Neural cell (in vitro differentiated cells): ENCODE data around the gene OLIG1. TPM values are rescaled to one million over a fixed set of nuclear protein-coding genes. Genes with fewer than 3 reads are reported as not detected.

ENCODE experiments used
- H2AFZ ChIP-seq: fragments of 200-600, 300-800 bp; sonication (generic), shearing (Covaris generic); 2 replicates; pipeline ENCODE4 v1.6.0; 2014; ENCODE audit warnings: low read depth, mild to moderate bottlenecking, antibody characterized with exemption, low read length, moderate library complexity
- H3F3A ChIP-seq: fragments of 200-600 bp; shearing (Covaris generic); 2 replicates; pipeline ENCODE4 v1.6.1; 2016; ENCODE audit warnings: mild to moderate bottlenecking, moderate library complexity, mixed read lengths, antibody characterized with exemption, low read length; ENCODE audit not compliant: insufficient read depth, poor library complexity, severe bottlenecking
- H3K27ac ChIP-seq: fragments of 200-600, 300-800 bp; sonication (generic), shearing (Covaris generic); 2 replicates; pipeline ENCODE4 v1.5.1; 2014; ENCODE audit warnings: mild to moderate bottlenecking, low read length, moderate library complexity
- H3K27me3 ChIP-seq: fragments of 300-800, 200-600 bp; sonication (generic), shearing (Covaris generic); 2 replicates; pipeline ENCODE4 v1.6.0; 2014; ENCODE audit warnings: mild to moderate bottlenecking, low read depth, low read length, moderate library complexity; ENCODE audit not compliant: insufficient read depth
- H3K36me3 ChIP-seq: fragments of 300-800, 200-600 bp; sonication (generic), shearing (Covaris generic); 2 replicates; pipeline ENCODE4 v1.5.1; 2014; ENCODE audit warnings: mild to moderate bottlenecking, antibody characterized with exemption, low read length, moderate library complexity; ENCODE audit not compliant: insufficient read depth
- H3K4me2 ChIP-seq: fragments of 300-800, 200-600 bp; sonication (generic), shearing (Covaris generic); 2 replicates; pipeline ENCODE4 v1.6.0; 2014; ENCODE audit warnings: mild to moderate bottlenecking, low read length
- H3K4me3 ChIP-seq: fragments of 300-800, 200-600 bp; sonication (generic), shearing (Covaris generic); 2 replicates; pipeline ENCODE4 v1.5.1; 2014; ENCODE audit warnings: mild to moderate bottlenecking, low read length, moderate library complexity
- H3K79me2 ChIP-seq: fragments of 200-600 bp; shearing (Covaris generic); replicated peaks from 2 replicates; pipeline ENCODE4 v1.6.0; 2014; ENCODE audit warnings: mild to moderate bottlenecking, low read length, moderate library complexity; ENCODE audit not compliant: insufficient read depth
- H3K9ac ChIP-seq: fragments of 300-800, 200-600 bp; sonication (generic), shearing (Covaris generic); 2 replicates; pipeline ENCODE4 v1.6.1; 2016; ENCODE audit warnings: mild to moderate bottlenecking, low read length, mixed read lengths
- H3K9me2 ChIP-seq: fragments of 200-600 bp; shearing (Covaris generic); 2 replicates; pipeline ENCODE4 v1.6.1; 2016; ENCODE audit warnings: mild to moderate bottlenecking, low read length, mixed read lengths; ENCODE audit not compliant: insufficient read depth
- H3K9me3 ChIP-seq: fragments of 200-600, 300-800 bp; sonication (generic), shearing (Covaris generic); 2 replicates; pipeline ENCODE4 v1.6.1; 2016; ENCODE audit warnings: mild to moderate bottlenecking, mixed run types, low read length, moderate library complexity, mixed read lengths
- H4K20me1 ChIP-seq: fragments of 200-600 bp; shearing (Covaris generic); 2 replicates; pipeline ENCODE4 v1.6.1; 2016; ENCODE audit warnings: mild to moderate bottlenecking, mixed run types; ENCODE audit not compliant: insufficient read depth
- EP300 ChIP-seq: fragments of 450-650 bp; conservative IDR thresholded peaks from 2 replicates; pipeline ENCODE4 v1.6.1; 2014; ENCODE audit warnings: antibody characterized with exemption, mild to moderate bottlenecking, moderate library complexity; ENCODE audit not compliant: poor library complexity, severe bottlenecking
- EZH2 ChIP-seq: fragments of 200-600, 300-800 bp; shearing (Covaris generic), sonication (generic); IDR thresholded peaks from 2 replicates; pipeline ENCODE4 v1.6.1; 2014; ENCODE audit warnings: antibody characterized with exemption, low read length, borderline replicate concordance, mild to moderate bottlenecking; ENCODE audit not compliant: insufficient read depth, poor library complexity, severe bottlenecking
- MXI1 ChIP-seq: fragments of 450-650 bp; conservative IDR thresholded peaks from 2 replicates; pipeline ENCODE4 v1.6.1; 2014; ENCODE audit warnings: antibody characterized with exemption, mild to moderate bottlenecking; ENCODE audit not compliant: poor library complexity, severe bottlenecking
- POLR2AphosphoS5 ChIP-seq: IDR thresholded peaks from 2 replicates; pipeline ENCODE4 v1.6.1; 2012
- RAD21 ChIP-seq: fragments of 450-650 bp; conservative IDR thresholded peaks from 2 replicates; pipeline ENCODE4 v1.6.1; 2014; ENCODE audit warnings: antibody characterized with exemption, mild to moderate bottlenecking, moderate library complexity
- REST ChIP-seq: IDR thresholded peaks from 2 replicates; pipeline ENCODE4 v1.6.1; 2012; ENCODE audit warnings: borderline replicate concordance
- SMC3 ChIP-seq: fragments of 450-650 bp; conservative IDR thresholded peaks from 2 replicates; pipeline ENCODE4 v1.6.1; 2014; ENCODE audit warnings: antibody characterized with exemption, mild to moderate bottlenecking, moderate library complexity; ENCODE audit not compliant: poor library complexity
- TAF1 ChIP-seq: IDR thresholded peaks from 2 replicates; pipeline ENCODE4 v1.6.1; 2012; ENCODE audit warnings: low read depth
- polyA plus RNA-seq: library from polyadenylated mRNA; depleted of rRNA; stranded (reverse); fragments of >200 nt; gene quantifications from 2 replicates; pipeline ENCODE4 v1.2.3, GENCODE V29; 2014
- TF ChIP-seq, protein P1 (sequence below): fragments of 450-650 bp; IDR thresholded peaks from 2 replicates; pipeline ENCODE4 v1.5.1; 2014; ENCODE audit warnings: antibody characterized with exemption, mild to moderate bottlenecking, moderate library complexity; ENCODE audit not compliant: poor library complexity, severe bottlenecking

Gene OLIG1
- polyA plus RNA-seq, 1 donor from 2014 or later: 1.4 TPM

- no peaks in the 10 kb centered on the region for H3F3A ChIP-seq
- H3K4me3 ChIP-seq: no peak overlapping the region
- H3K9me2 ChIP-seq: no peaks in the 10 kb centered on the region
- H3K36me3 ChIP-seq: no peaks in the 10 kb centered on the region
- H3K4me2 ChIP-seq: no peak overlapping the region
- H4K20me1 ChIP-seq: no peaks in the 10 kb centered on the region
- no peak overlapping the region for H2AFZ ChIP-seq
- no peak overlapping the region for H3K9ac ChIP-seq
- H3K27ac ChIP-seq: no peak overlapping the region
- no peaks in the 10 kb centered on the region for H3K79me2 ChIP-seq
- H3K27me3 ChIP-seq: peaks cover 48% of the 10 kb centered on the region
- peaks cover 2% of the 10 kb centered on the region for H3K9me3 ChIP-seq
- TF ChIP-seq REST: no peak
- no peak for TF ChIP-seq POLR2AphosphoS5
- no peak for TF ChIP-seq TAF1
- TF ChIP-seq SMC3: no peak
- TF ChIP-seq EZH2: no peak
- TF ChIP-seq, protein P1, sequence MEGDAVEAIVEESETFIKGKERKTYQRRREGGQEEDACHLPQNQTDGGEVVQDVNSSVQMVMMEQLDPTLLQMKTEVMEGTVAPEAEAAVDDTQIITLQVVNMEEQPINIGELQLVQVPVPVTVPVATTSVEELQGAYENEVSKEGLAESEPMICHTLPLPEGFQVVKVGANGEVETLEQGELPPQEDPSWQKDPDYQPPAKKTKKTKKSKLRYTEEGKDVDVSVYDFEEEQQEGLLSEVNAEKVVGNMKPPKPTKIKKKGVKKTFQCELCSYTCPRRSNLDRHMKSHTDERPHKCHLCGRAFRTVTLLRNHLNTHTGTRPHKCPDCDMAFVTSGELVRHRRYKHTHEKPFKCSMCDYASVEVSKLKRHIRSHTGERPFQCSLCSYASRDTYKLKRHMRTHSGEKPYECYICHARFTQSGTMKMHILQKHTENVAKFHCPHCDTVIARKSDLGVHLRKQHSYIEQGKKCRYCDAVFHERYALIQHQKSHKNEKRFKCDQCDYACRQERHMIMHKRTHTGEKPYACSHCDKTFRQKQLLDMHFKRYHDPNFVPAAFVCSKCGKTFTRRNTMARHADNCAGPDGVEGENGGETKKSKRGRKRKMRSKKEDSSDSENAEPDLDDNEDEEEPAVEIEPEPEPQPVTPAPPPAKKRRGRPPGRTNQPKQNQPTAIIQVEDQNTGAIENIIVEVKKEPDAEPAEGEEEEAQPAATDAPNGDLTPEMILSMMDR: no peak
- no peak for TF ChIP-seq EP300
- TF ChIP-seq MXI1: no peak
- no peak for TF ChIP-seq RAD21
These were observed 6.5 kb upstream of the OLIG1 start for GRCh38 chr21:33063375-33063883.

DNA sequence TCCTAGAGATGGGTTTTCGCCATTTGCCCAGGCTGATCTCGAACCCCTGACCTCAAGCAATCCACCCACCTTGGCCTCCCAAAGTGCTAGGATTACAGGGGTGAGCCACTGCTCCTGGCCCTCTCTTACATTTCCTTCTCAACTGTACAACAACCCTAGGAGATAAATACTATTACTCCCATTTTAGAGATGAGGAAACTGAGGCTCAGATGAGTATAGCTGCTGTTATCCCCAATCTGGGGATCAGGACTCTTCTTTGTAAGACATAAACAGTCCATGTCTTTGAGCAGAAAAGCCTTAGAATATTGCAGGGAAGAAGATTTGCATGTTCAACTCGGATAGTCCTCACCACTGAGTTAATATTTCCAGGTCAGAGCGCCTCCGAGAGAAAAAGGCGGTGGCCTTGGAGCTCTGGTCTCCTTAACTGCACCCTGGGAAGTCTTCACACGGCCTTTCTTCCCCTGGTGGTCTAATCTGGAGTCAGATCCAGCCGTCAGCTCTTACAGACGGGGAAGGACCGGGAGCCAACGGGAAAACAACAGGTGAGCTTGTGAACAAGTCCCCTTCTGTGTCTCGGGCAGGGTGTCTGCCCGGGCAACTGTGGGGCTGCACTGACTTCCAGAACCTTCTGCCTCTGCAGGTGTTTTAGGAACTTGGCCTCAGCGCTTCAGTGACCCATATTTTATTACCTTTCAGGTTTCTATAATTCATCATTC lies 5.9 kb upstream of the OLIG1 start:
- no peak overlapping the region for H3K4me2 ChIP-seq
- H3F3A ChIP-seq: no peaks in the 10 kb centered on the region
- no peak overlapping the region for H3K9ac ChIP-seq
- no peak overlapping the region for H3K27ac ChIP-seq
- H2AFZ ChIP-seq: no peak overlapping the region
- H3K27me3 ChIP-seq: peaks cover 55% of the 10 kb centered on the region
- no peak overlapping the region for H3K4me3 ChIP-seq
- H3K79me2 ChIP-seq: no peaks in the 10 kb centered on the region
- H3K9me3 ChIP-seq: peaks cover 9% of the 10 kb centered on the region
- no peak for TF ChIP-seq MXI1
- TF ChIP-seq TAF1: no peak
- TF ChIP-seq SMC3: no peak
- TF ChIP-seq EP300: no peak
- TF ChIP-seq, protein P1: no peak
- no peak for TF ChIP-seq RAD21
- TF ChIP-seq POLR2AphosphoS5: no peak
- no peak for TF ChIP-seq REST
- TF ChIP-seq EZH2: no peak
- no peaks in the 10 kb centered on the region for H3K9me2 ChIP-seq
- no peaks in the 10 kb centered on the region for H3K36me3 ChIP-seq
- H4K20me1 ChIP-seq: no peaks in the 10 kb centered on the region
